Activated naive CD4-positive, alpha-beta T cell treated with anti-CD3 and anti-CD28 coated beads for 36 hours (primary cell): ENCODE data around the gene ECEL1. TPM values are rescaled to one million over a fixed set of nuclear protein-coding genes. Genes with fewer than 3 reads are reported as not detected.

Source experiments
- CTCF ChIA-PET: fragments of 350-600 bp; sonication (Branson Sonifier 250); formaldehyde crosslinking; loops from one replicate; lab custom pipeline; 2021; ENCODE audit warnings: antibody characterized with exemption; lab: Charles Lee
- DNase-seq: peaks from one replicate; pipeline ENCODE4 v3.0.0-alpha.2; 2020
- H3K27ac Mint-ChIP-seq: one replicate; pipeline ENCODE4 v1.8.0; 2021; ENCODE audit warnings: mild to moderate bottlenecking, mixed read lengths
- H3K27me3 Mint-ChIP-seq: one replicate; pipeline ENCODE4 v1.8.0; 2021; ENCODE audit warnings: low read depth, mixed read lengths
- H3K36me3 Mint-ChIP-seq: one replicate; pipeline ENCODE4 v1.8.0; 2021; ENCODE audit warnings: low read depth, mixed read lengths
- H3K4me1 Mint-ChIP-seq: one replicate; pipeline ENCODE4 v1.8.0; 2021; ENCODE audit warnings: low read depth, mixed read lengths
- H3K4me3 Mint-ChIP-seq: one replicate; pipeline ENCODE4 v1.8.0; 2021; ENCODE audit warnings: mild to moderate bottlenecking, moderate library complexity, mixed read lengths
- H3K9me3 Mint-ChIP-seq: one replicate; pipeline ENCODE4 v1.8.0; 2021; ENCODE audit warnings: mixed read lengths
- intact Hi-C: fragments of 100-400 bp; cut with micrococcal nuclease; formaldehyde crosslinking; loops from one replicate; pipeline ENCODE4 v1.15.1; 2023
- total RNA-seq, 2 experiments: library from RNA; stranded (reverse); gene quantifications; one replicate each; pipeline ENCODE4 v1.2.3, GENCODE V29; 2021

Gene ECEL1
- total RNA-seq, 2 experiments from 2014 or later = 0.12 TPM; not detected in 1

GRCh38 chr2:232484628-232485347 lies 2.8 kb downstream of the ECEL1 start:
- CTCF ChIA-PET = interaction anchor here (1.1 kb wide), 1 partner anchor 578 kb away, joined by 3 read pairs; no protein-coding TSS in a partner anchor
- Mint-ChIP-seq H3K9me3 (no peaks in the 10 kb centered on the region), H3K4me1 (peaks cover 3% of the 10 kb centered on the region), H3K4me3 (peak overlapping the region; percentile 3), H3K36me3 (no peaks in the 10 kb centered on the region), H3K27me3 (peaks cover 31% of the 10 kb centered on the region), H3K27ac (no peak overlapping the region)
- intact Hi-C loops = no loop called here
- peak; percentile 2 for DNase-seq

- DNase-seq = peak; percentile 3
- CTCF ChIA-PET = interaction anchor here (1.1 kb wide), 1 partner anchor 577 kb away, joined by 3 read pairs; no protein-coding TSS in a partner anchor
- H3K4me3 Mint-ChIP-seq = no peak overlapping the region
- H3K27me3 Mint-ChIP-seq = peaks cover 28% of the 10 kb centered on the region
- H3K27ac Mint-ChIP-seq = no peak overlapping the region
- intact Hi-C loops = no loop called here
- no peaks in the 10 kb centered on the region for H3K36me3 Mint-ChIP-seq
- H3K4me1 Mint-ChIP-seq = peaks cover 3% of the 10 kb centered on the region
- H3K9me3 Mint-ChIP-seq = no peaks in the 10 kb centered on the region
These were observed 3.6 kb downstream of the ECEL1 start for GRCh38 chr2:232483923-232484627.

GRCh38 chr2:232483311-232483922 lies 4.2 kb downstream of the ECEL1 start:
- intact Hi-C loops = no loop called here
- H3K4me3 Mint-ChIP-seq = no peak overlapping the region
- peak; percentile 2 for DNase-seq
- H3K9me3 Mint-ChIP-seq = no peaks in the 10 kb centered on the region
- peaks cover 23% of the 10 kb centered on the region for H3K27me3 Mint-ChIP-seq
- H3K27ac Mint-ChIP-seq = no peak overlapping the region
- CTCF ChIA-PET = no interaction called here
- no peaks in the 10 kb centered on the region for H3K36me3 Mint-ChIP-seq
- peaks cover 3% of the 10 kb centered on the region for H3K4me1 Mint-ChIP-seq

GRCh38 chr2:232482301-232483238 lies 5.1 kb downstream of the ECEL1 start:
- CTCF ChIA-PET = no interaction called here

GRCh38 chr2:232481322-232482140 lies 6.1 kb downstream of the ECEL1 start:
- Mint-ChIP-seq H3K9me3 (no peaks in the 10 kb centered on the region), H3K36me3 (no peaks in the 10 kb centered on the region), H3K27ac (no peak overlapping the region), H3K4me3 (no peak overlapping the region), H3K27me3 (peaks cover 12% of the 10 kb centered on the region), H3K4me1 (peaks cover 3% of the 10 kb centered on the region)
- DNase-seq = peak; percentile 1
- intact Hi-C loops = no loop called here
- CTCF ChIA-PET = no interaction called here

More at GRCh38 chr2:232482301-232483238, 5.1 kb downstream of the ECEL1 start:
- DNase-seq = peak; percentile 4
- intact Hi-C loops = no loop called here
- peaks cover 3% of the 10 kb centered on the region for H3K4me1 Mint-ChIP-seq
- peaks cover 18% of the 10 kb centered on the region for H3K27me3 Mint-ChIP-seq
- no peak overlapping the region for H3K4me3 Mint-ChIP-seq
- no peaks in the 10 kb centered on the region for H3K36me3 Mint-ChIP-seq
- H3K27ac Mint-ChIP-seq = no peak overlapping the region
- no peaks in the 10 kb centered on the region for H3K9me3 Mint-ChIP-seq

GRCh38 chr2:232480201-232481190 lies 7.1 kb downstream of the ECEL1 start:
- no peaks in the 10 kb centered on the region for H3K9me3 Mint-ChIP-seq
- intact Hi-C loops = no loop called here
- H3K27me3 Mint-ChIP-seq = peaks cover 14% of the 10 kb centered on the region
- H3K4me1 Mint-ChIP-seq = peaks cover 3% of the 10 kb centered on the region
- H3K36me3 Mint-ChIP-seq = no peaks in the 10 kb centered on the region
- peak; percentile 2 for DNase-seq
- no peak overlapping the region for H3K4me3 Mint-ChIP-seq
- CTCF ChIA-PET = no interaction called here
- no peak overlapping the region for H3K27ac Mint-ChIP-seq

- peaks cover 6% of the 10 kb centered on the region for H3K27me3 Mint-ChIP-seq
- H3K4me3 Mint-ChIP-seq = no peak overlapping the region
- no peaks in the 10 kb centered on the region for H3K9me3 Mint-ChIP-seq
- CTCF ChIA-PET = no interaction called here
- H3K4me1 Mint-ChIP-seq = no peaks in the 10 kb centered on the region
- H3K27ac Mint-ChIP-seq = no peak overlapping the region
- DNase-seq = peak; percentile 3
- H3K36me3 Mint-ChIP-seq = no peaks in the 10 kb centered on the region
- intact Hi-C loops = no loop called here
These were observed 8.1 kb downstream of the ECEL1 start for GRCh38 chr2:232479341-232480200.

- Mint-ChIP-seq H3K27ac (no peak overlapping the region), H3K9me3 (no peaks in the 10 kb centered on the region), H3K4me1 (no peaks in the 10 kb centered on the region), H3K4me3 (no peak overlapping the region), H3K27me3 (peaks cover 4% of the 10 kb centered on the region), H3K36me3 (no peaks in the 10 kb centered on the region)
- intact Hi-C loops = no loop called here
- CTCF ChIA-PET = no interaction called here
- DNase-seq = peak; percentile 2
These were observed 8.9 kb downstream of the ECEL1 start for GRCh38 chr2:232478571-232479340.

GRCh38 chr2:232477751-232478510 lies 9.7 kb downstream of the ECEL1 start:
- peaks cover 8% of the 10 kb centered on the region for H3K27me3 Mint-ChIP-seq
- no peaks in the 10 kb centered on the region for H3K4me1 Mint-ChIP-seq
- H3K9me3 Mint-ChIP-seq = peaks cover under 1% of the 10 kb centered on the region
- H3K4me3 Mint-ChIP-seq = no peak overlapping the region
- no peak overlapping the region for H3K27ac Mint-ChIP-seq
- DNase-seq = peak; percentile 0
- intact Hi-C loops = no loop called here
- H3K36me3 Mint-ChIP-seq = no peaks in the 10 kb centered on the region
- CTCF ChIA-PET = interaction anchor here (1.4 kb wide), 1 partner anchor 30 kb away, joined by 3 read pairs; no protein-coding TSS in a partner anchor
